ENCODE results near the gene SMAD6. TPM values are rescaled to one million over a fixed set of nuclear protein-coding genes. Genes with fewer than 3 reads are reported as not detected.

SMAD6 gene
- total RNA-seq, 1 donor from 2014 or later, result 1.9 TPM

DNA sequence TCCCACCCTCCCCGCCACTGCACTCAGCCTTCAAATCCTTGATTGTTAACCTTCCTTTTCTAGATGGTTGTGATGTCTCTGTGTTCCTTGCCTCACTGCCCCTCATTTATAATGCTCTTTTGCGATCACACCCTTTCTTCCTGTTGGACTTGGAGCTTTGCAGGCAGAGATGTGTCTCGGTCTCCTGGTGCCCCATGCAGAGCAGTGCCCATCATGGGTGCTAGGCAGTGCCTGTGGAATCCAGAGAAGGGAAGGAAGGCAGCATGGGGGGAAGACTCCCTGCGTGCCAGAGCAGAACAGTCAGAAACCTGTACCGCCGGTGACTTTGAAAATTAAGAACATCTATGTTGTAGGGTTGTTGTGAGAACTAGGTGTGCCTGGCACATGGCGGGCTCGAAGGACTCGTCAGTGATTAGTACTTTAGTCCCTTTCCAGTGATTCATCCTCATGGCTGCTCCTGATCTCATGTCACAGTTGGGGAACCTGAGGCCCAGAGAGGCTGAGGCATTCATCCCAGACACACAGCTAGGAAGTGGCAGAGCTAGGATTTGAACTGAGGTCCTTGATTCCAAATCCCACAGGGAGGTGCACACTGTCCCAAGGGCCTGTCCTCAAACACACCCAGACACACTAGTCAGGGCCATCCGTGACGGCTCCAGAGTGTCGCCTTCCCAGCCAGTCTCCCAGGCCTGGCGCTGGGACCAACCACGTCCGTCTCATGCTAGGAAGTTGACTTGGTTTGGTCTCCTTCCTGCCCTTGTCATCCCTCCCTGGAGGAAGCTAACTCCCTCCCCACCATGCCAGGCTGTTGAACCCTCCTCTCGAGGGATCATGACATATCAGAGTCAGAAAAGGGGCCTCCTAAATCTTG lies 58.3 kb downstream of the SMAD6 start:
- DNase-seq, result no peak

DNA sequence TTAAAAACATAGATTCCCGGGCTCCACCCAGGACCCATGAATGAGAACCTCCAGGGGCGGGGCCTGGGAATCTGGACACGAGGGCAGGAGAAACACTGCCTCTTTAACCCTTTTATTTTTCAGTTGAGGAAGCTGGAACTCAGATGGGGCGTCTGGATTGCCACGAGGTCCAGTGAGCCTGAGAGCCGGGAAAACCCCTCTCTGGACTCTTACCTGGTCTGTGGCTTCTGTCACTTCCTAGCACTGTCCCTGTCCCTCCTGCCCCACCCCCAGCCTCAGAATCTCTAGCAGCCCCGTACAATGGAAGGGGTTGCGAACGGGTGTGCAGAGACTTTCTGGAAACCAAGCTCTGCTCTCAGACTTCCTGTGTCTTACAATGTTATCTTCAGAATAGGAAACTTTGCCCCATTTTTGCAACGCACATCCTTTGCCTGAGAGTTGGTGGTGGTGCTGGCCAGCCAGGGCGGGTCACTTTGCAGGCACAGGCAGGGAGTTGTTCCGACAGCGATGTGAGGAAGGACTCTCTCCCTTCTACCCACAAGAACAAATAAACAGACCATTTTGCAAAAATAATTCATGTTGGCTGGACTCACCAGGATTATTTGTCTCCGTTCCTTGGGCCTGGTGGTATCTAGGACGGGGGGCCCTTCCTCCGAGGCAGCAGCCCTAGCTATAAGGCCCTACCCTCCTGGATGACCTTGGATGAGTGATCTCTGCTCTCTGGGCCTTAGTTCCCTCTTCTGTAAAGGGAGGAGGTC lies 59.1 kb downstream of the SMAD6 start:
- no peak for DNase-seq

DNA sequence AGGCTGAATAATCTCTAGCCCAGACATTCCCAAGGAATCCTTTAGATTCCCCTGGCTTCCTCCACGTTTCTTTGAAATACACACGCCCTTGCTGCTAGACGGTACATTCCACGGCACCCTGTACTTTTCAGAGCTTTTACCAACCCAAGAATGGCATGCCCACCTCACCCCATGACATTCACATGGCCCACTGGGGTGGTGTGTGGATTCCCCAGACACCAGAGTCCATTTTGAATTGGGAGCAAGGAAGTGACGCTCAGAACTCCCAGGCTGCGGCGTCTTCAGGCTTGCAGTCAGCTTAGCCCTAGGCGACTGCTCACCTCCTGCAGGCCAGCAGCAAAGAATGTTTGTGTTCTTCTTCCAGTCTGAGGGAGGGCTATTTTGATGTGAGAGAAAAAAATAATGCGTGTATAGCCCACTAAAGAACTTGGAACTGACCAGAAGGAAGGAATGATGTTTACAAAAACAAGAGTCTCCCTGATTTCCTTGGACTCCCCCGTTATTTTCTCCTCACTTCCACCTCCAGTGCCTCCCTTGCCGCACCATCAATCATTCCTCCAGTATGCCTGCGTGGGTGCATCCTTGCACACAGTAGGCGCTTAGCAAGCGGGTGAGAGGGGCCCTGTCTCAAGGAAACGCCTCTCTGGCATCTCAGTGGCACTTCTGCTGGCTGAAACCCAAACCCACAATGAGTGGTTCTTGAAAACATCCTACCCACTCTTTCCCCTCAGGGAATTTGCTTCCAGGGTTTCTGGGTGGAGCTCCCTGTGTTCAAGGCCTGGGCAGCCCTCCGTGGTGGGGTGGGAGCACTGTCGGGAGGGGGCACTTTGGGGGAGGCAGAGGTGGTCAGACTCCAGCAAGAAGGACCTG lies 59.9 kb downstream of the SMAD6 start:
- DNase-seq, result no peak

DNA sequence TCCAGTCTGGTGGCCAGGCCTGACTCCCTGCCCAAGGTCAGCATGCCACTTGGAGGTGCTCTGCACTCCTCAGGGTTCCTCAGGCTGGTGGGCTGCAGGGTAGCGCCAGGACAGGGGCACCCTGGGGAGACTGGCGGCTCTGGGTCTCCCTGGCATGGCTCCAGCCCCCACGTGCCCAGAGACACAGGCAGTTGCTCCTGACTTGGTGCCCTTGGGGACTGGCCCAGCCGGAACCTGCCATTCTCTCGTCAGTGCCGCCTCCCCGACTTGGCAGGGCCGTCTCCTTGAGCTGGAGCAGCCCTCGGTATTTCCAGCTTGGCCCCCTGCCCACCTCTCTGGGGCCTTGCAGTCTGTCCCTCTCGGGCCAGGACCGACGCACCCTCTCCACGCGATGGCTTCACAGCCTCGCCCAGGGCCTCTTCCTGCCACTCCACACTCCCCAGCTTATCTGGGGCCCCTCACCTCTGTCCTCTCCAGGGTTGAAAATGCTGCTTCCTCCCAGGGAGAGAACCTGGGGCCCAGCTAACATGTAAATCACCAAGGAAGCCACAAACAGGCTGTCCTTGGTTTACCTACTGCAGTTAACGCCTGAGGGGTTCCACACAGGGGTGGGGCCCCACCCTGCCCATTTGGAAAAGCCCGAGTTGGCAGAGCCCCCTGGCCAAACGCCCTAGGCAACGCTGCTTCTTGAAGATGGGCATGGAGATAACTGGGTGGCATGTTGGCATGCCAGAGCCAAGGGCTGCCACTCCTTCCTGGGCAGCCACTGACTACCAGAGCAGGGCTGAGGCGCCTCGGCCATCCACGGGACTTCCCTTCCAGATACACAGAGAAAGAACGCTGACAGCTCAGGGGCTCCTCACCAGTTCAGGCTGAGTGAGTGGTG lies 61.4 kb downstream of the SMAD6 start:
- DNase-seq, result no peak

DNA sequence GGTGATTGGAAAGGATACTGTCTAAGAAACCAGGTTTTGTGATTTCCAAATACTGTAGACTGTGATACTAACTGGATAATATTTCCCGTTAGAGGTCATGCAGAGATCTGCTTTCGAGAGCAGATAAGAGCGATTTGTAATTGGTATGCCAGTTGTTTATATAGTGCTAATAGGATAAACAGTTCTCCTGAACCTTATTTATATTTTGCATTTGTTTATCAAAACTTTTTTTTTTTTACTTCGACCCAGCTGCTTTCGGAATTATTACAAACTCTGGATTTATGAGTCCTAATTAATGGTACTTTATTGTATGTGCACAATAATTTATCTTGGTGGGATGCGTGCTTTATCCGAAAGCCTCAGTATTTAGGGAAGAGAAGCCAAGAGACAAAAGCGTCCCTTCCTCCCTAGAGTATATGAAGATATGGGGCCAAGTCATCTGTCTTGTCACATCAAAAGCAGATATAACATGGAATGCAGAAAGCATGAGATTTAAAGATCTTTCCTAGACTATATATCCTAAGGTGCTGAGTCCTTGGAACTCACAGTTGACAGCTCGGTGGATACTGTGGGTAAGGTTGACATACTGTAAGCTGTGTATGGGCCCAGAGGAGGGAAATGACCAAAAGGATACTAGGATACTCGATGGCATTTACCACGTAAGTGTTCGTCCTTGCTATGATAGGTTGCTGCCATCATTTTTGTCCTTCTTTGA lies 62.2 kb downstream of the SMAD6 start:
- DNase-seq, result no peak

DNA sequence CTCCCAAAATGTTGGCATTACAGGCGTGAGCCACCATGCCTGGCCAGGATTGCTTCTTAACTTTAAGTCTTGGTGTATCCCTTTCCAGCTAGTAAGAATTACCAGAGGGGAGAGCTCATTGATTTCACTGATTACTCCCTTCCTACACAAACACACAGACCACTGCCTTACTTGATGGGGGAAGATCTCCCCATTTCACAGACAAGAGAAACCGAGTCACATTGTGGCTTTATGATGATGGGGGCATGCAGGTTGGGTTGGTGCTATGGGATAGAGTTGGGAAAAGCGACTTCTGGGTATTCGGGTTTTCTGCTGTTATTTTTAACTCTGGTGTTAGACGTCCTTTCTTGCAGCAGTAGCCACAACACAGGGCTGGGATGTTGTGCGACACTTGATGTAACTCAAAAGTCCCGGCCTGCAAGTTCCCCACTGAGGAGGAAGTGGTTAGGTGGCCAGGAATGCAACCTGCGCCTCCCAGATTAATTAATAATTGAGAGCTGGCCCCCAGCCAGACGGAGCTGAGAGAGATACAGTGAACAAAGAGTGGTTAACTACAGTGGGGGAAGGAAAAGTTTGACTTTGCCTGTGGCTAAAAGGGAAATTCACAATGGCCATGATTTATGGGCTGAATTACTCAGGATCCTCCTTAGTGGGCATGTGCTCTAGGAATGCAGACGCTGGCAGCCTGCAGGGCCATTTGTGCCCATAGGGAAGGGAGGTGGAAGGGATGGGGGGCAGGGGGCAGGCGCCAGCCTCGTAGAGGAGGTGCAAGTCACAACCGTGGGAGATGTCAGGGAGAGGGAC lies 63.6 kb downstream of the SMAD6 start:
- no peak for DNase-seq

DNA sequence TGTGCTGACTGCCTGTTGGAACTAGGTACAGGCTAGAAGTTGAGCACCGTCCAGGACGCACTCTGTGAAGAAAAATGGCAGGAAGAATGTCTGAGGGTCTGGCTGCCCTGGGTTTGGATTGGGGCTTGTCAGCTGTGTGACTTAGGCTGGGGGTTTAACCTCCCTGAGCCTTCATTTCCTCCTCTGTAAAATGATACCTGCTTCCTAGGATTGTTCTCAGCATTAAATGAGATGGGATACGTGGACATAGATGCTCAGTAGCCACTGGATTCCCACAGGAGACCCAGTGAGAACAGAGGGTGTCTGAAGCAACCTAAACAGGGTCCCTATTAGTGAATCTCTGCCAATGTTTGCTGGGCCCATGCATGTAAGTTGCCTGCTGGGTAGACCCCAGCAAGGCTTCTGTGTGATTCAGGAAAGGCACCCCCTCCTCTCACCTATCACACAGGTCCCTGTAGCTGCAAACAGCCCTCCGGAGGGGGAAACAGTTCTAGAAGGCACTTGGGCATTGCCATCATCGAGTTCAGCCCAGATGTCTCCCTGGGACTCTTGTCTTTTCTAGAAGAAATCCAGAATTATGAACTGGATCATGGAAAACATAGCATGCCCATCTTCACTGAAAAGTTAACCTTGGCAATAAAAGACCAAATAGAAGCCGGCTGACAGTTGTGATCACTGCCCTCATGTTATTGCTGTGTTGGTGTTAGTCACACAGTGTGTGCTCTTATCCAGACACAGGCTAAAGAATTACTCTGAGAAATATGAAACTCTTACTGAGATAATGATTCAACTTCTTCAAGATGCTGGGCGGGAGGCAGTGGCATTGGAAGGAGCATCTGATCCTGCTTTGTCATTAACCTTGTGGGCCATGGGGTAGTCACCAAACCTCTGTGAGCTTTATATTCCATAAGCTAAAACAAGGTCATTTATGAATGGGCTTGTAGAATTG lies 64.5 kb downstream of the SMAD6 start:
- DNase-seq, result no peak

DNA sequence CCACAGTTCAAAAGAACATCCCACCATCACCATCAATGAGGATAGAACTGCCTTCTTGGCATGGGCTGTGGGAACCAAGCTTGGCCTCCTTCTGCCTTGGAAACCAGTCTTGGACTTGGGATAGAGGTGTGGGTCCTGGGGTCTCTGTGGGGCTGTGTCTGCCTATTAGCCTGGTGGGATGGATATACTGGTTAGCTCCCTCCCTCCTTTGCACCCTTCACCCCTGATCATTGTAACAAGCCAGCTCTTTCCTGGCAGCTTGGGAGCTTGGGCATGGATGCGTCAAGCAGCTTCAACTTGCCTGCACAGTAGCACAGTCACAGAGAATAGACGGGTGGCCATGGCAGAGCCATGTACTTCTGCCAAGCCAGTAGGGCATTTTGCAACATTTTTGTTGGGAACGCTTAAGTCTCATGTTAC lies 65.2 kb downstream of the SMAD6 start:
- DNase-seq, result no peak

DNA sequence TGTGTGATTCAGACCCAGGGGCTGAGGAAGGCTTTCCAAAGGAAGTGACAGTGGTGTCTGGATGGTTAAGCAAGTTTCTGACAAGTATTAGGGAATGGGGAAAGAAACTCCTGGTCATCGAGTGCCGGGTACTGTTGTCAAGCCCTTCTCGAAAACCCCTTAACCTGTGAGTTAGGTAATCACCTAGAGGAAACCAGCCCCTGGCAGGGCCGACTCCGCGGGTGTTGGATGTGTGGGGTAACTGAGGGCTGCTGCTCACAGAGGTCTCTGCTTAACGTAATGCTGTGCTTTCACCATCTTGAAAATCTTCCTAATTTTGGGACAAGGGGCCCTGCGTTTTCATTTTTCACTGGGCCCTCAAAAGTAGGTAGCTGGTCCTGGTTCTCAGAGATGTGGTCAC lies 67.0 kb downstream of the SMAD6 start:
- DNase-seq, result no peak

DNA sequence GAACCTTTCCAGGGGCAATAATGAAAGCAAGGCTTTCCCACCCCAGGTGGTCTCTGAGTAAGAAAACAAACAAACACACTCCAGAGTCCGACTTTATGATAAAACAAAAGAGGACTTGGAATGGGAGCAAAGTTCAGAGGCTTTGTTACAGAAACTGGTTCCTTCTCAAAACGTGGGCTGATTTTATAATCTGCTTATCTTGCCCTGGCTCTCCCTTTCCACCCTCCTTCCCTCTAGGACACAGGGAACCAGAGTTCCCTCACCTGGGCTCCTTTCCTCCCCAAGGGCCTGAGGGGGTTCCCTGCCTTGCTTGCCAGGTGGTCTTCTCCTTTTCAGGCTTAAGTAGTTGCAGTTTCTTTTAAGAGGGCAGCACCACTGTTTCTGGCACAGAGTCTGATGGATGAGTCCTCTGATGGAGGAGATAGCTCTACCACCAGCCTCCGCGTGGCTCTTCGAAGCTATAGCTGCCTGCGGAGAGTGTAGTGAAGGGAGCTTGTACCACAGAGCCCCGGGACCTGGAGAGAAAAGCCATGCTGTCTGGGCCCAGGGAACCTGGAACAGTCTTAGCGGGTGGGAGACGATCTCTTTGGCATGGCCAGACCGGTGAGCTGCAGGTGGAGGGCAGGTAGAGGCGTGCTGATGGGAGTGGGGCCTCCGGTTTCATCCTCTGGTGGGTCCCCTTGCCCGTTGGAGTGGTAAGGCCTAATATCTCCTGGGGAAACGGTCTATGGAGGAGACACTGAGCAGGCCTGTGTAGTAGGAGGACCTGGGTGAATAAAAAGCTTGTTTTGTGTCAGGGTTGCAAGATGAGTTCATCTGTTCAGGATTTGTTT lies 68.7 kb downstream of the SMAD6 start:
- no peak for DNase-seq

DNA sequence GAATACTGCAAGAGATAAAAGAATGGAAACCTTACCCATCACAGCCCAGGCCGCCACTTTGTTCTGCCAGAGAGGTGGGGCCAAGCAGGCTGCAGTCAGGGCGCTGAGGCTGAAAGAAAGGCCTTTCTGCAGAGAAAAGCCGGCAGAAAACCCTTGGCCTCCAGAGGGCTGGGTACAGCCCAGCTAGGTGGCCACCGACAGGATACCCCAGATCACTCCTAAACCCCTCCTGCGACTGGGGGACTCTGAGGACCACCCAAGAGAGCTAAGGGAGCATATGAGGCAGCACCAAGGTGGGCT lies 69.3 kb downstream of the SMAD6 start:
- DNase-seq, result no peak

DNA sequence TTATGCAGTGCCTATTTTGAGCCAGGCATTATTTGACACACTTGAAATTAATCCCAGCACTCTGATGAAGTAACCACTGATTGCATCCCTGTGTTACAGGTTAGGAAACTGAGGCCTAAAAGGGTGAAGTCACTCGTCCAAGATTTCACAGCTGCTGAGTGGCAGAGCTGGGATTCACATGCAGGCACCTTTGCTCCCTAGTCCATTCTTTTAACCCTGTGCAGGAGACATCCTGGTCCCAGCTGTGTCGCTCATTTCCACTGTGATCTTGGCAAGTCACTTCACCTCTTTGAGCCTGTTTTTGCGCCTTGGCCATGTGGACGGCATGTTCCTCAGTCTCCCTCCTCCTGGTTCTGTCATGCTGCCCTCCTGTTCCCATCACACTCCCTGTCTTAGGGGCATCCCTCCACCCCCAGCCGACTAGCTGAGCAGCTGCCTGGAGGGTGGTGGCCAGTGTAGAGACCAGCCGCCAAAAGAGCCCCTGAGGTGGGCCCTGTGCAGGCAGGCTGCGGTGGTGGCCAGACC lies 70.6 kb downstream of the SMAD6 start:
- no peak for DNase-seq

DNA sequence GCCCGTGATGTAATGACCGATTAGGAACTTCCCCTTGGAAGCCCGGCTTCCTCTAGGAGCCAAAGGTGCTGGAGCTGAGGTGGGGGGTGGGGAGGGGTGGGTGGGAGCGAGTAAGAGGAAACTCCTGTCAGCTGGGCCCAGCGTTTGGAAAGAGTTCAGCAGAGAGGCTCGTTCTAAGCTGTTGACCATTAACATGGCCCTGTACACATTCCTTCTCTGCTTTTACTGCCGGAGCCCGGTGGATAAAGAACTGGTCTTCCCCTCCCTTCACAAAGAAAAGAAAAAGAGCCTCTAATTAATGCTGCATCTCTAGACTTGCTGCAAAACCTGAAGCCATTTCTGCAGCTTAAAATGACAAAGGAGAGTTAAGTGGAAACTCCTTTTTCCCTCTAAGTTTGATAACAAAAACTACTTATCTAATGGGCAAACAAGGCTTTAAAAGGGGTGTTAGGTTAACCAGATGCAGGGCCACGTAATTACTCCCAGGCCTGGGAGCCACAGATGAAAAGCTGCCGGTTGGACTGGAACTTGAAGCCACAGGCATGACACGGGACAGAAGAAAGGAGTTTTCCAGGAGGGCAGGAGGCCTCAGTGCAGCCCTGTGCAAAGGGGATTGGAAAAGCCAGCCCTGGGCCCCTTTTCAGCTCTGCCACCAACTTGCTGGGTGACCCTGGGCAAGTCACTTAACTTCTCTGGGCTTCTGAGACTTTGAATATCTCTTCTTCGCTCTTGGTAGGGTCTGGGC lies 71.3 kb downstream of the SMAD6 start:
- no peak for DNase-seq

DNA sequence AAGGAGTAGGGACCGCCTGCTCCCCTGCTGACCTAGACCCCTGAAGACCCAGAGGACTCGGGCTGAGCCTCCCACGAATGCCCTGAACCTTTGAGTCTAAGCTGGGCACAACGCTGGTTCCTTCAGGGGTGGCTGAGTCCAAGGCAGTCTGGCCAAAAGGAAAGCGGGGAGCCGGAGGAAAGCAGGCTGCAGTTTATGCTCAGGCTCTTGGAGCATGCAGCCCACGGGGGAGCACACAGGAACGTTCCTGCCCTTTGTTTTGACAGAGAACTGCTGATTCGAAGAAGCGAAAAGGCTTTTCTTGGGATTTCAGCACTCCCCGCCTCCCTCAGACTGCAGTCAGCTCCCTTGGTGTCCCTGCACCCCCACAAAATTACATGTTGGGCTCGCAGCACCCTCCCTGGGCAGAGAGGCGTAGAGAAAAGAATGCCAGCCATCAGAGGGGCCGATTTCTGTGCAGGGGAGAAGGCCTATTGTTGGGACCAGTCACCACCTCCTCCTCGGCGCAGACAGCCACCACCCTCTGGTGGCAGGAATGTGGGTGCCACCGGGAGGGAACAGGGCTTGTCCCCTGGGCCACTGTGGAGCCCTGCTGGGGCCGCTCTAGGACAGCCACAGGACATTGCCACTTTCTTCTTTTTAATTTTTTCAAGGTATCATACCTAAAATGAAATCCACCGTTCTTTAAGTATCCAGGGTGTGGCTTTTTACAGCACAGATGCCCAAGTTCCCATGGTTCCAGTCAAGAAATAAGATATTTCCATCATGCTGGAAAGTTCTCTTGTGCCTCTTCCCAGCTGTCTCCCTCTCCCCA lies 72.2 kb downstream of the SMAD6 start:
- DNase-seq, result peak; percentile 62

DNA sequence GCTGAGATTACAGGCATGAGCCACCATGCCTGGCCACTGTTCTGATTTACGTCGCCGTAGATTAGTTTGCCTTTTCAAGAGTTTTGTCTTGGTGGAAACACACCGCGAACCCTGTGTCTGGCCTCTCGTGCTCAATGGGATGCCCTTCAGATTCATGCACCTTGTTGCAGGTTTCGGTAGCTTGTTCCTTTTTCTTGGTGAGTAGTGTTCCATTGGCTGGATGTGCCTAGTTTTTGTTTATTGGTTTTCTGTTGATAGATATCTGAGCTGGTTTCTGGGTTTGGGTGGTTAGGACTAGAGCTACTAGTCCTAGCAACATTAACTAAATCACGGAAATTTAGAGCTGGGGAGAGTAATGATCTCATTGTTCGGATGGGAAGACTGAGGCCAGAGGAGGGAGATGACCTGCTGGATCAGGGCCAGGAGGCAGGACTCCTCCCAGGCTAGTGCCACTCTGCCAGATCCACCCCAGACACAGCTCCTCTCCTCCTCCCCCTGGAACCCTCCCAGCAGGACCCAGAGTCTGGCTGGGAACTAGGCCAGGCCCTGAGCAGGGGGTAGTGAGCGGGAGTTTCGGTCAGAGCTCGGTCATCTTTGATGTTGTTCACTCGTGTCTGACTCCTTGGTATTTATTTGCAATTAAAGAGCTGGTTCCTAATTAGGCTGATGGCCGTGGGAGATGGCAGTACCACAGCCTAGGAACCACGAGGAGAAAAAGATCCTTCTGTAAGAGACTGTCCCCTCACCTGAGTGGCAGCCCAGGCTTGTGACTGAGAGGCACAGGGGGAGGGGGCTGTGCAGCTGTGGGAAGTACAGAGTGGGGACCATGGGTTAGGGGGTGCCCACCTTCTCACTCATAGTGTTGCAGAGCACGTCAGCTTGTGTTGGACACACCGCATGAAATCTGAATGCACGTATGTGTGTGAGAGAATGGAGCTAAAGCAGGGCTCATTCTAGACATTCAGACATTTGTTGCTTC lies 73.4 kb downstream of the SMAD6 start:
- DNase-seq, result no peak
